ENCODE data around the gene CA9.

GRCh38 chr9:35659340-35659739 is 14.4 kb upstream of the CA9 start:
- no peak for TF ChIP-seq POLR2A (IDR thresholded peaks at IDR 0.05; ENCODE audit: low read depth, low read length)
- TF ChIP-seq POLR2AphosphoS5 (IDR thresholded peaks at IDR 0.05; ENCODE audit: insufficient read depth, low read depth, low read length): no peak
- TF ChIP-seq EZH2 (IDR thresholded peaks at IDR 0.05; ENCODE audit: borderline replicate concordance, low read depth, low read length, severe bottlenecking): no peak
- no peak for TF ChIP-seq MAX (IDR thresholded peaks at IDR 0.05; ENCODE audit: insufficient read depth, insufficient read length)
- TF ChIP-seq CTCF (IDR thresholded peaks at IDR 0.05; ENCODE audit: extremely low read depth in 1 of 2, insufficient read depth in 1 of 2, low read depth in 1 of 2, low read length in 2 of 2): no peak
- no peak for TF ChIP-seq JUN (IDR thresholded peaks at IDR 0.05; ENCODE audit: borderline replicate concordance, insufficient read depth, insufficient read length, low read depth)
- no peak for TF ChIP-seq GATA2 (IDR thresholded peaks at IDR 0.05; ENCODE audit: insufficient read depth, insufficient read length, low read depth, low read length)
- TF ChIP-seq FOS (IDR thresholded peaks at IDR 0.05; ENCODE audit: borderline replicate concordance, insufficient read depth, low read length): no peak
- no peak for TF ChIP-seq MYC (IDR thresholded peaks at IDR 0.05; ENCODE audit: low read depth, low read length)
